ENCODE measurements around the gene NCAM2. TPM values are rescaled to one million over a fixed set of nuclear protein-coding genes. Genes with fewer than 3 reads are reported as not detected.
A peak's percentile ranks its signal among the peaks of the same experiment; 100 is the strongest.

Gene NCAM2
- total RNA-seq, 2 experiments from 2014 or later = not detected

DNA sequence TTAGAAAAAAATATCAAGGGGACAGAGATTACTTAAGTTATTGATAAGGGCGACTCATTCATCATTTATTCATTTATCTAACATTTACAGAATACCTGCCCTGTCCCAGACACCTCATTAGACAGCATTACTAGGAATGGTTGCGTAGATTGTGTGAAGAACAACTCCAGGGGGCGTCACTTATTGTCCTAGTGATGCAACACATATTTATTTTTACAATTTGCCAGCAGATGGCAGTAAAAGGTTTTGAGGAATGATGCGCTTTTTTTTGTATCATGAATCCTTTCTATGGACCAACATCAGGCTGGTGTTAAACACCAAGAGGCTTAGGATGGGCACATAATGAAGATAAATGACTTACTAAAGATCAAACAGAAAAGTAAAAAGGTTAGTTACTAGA is 5.5 kb downstream of the NCAM2 start:
- TF ChIP-seq, protein P1, sequence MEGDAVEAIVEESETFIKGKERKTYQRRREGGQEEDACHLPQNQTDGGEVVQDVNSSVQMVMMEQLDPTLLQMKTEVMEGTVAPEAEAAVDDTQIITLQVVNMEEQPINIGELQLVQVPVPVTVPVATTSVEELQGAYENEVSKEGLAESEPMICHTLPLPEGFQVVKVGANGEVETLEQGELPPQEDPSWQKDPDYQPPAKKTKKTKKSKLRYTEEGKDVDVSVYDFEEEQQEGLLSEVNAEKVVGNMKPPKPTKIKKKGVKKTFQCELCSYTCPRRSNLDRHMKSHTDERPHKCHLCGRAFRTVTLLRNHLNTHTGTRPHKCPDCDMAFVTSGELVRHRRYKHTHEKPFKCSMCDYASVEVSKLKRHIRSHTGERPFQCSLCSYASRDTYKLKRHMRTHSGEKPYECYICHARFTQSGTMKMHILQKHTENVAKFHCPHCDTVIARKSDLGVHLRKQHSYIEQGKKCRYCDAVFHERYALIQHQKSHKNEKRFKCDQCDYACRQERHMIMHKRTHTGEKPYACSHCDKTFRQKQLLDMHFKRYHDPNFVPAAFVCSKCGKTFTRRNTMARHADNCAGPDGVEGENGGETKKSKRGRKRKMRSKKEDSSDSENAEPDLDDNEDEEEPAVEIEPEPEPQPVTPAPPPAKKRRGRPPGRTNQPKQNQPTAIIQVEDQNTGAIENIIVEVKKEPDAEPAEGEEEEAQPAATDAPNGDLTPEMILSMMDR (IDR thresholded peaks at IDR 0.05) = peak; percentile 48
- ChIA-PET CTCF (interaction anchor here (1.1 to 1.3 kb wide), 2 partner anchors 15 to 41 kb away, joined by 3 read pairs; no protein-coding TSS in a partner anchor), POLR2A (no interaction called here)

DNA sequence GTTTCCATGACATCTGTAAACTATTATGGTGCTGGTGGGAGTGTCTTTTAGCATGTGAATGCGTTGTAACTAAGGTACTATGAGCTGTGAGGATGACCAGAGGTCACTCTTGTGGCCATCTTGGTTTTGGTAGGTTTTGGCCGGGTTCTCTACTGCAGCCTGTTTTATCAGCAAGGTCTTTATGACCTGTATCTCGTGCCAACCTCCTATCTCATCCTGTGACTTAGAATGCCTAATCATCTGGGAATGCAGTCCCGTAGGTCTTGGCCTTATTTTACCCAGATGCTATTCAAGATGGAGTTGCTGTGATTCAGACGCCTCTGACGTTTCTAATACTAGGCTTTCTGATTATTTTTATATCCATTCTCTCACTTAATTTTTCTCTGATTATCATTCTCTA is 9.4 kb downstream of the NCAM2 start:
- H3K27ac Mint-ChIP-seq = no peak overlapping the region
- no peaks in the 10 kb centered on the region for H3K4me1 Mint-ChIP-seq (ENCODE audit: low read depth)
- H3K36me3 Mint-ChIP-seq (ENCODE audit: low read depth) = no peaks in the 10 kb centered on the region
- intact Hi-C loops (cut with micrococcal nuclease) = no loop called here
- DNase-seq (no peak), ATAC-seq (no peak)
- no peaks in the 10 kb centered on the region for H3K9me3 Mint-ChIP-seq
- H3K27me3 Mint-ChIP-seq = no peaks in the 10 kb centered on the region
- CTCF ChIA-PET = no interaction called here
- no peak overlapping the region for H3K4me3 Mint-ChIP-seq
- TF ChIP-seq, protein P1 (IDR thresholded peaks at IDR 0.05) = no peak
- POLR2A ChIA-PET = no interaction called here

More for the DNA sequence above, 5.5 kb downstream of the NCAM2 start:
- peaks cover 4% of the 10 kb centered on the region for H3K4me1 Mint-ChIP-seq (ENCODE audit: low read depth)
- intact Hi-C loops (cut with micrococcal nuclease) = no loop called here
- no peaks in the 10 kb centered on the region for H3K9me3 Mint-ChIP-seq
- ATAC-seq = peak; percentile 24
- peaks cover 15% of the 10 kb centered on the region for H3K27me3 Mint-ChIP-seq
- H3K27ac Mint-ChIP-seq = no peak overlapping the region
- no peaks in the 10 kb centered on the region for H3K36me3 Mint-ChIP-seq (ENCODE audit: low read depth)
- DNase-seq = no peak
- no peak overlapping the region for H3K4me3 Mint-ChIP-seq

DNA sequence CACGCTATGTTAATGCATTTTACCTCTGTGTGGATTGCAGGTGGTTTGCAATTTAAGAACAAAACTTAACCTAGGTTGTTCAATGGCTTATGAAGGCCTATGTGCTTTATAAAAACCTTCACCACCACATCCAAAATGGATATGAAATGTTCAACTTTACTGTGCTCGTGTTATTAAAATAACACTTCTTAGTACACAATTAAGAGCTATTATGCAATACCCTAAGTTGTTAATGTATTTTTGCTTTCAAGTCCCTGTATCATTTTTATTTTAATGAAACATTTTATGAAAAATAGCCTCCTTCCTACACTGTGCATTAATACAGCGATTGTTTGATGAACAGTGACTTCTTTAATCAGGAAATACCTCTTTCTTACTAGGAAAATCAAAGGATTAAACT is 12.0 kb downstream of the NCAM2 start:
- Mint-ChIP-seq H3K4me3 (no peak overlapping the region), H3K36me3 (ENCODE audit: low read depth) (no peaks in the 10 kb centered on the region), H3K27me3 (no peaks in the 10 kb centered on the region), H3K27ac (no peak overlapping the region), H3K4me1 (ENCODE audit: low read depth) (no peaks in the 10 kb centered on the region), H3K9me3 (no peaks in the 10 kb centered on the region)
- intact Hi-C loops (cut with micrococcal nuclease) = no loop called here
- DNase-seq (no peak), ATAC-seq (no peak)
- ChIA-PET POLR2A (no interaction called here), CTCF (no interaction called here)
- TF ChIP-seq, protein P1 (IDR thresholded peaks at IDR 0.05) = no peak

DNA sequence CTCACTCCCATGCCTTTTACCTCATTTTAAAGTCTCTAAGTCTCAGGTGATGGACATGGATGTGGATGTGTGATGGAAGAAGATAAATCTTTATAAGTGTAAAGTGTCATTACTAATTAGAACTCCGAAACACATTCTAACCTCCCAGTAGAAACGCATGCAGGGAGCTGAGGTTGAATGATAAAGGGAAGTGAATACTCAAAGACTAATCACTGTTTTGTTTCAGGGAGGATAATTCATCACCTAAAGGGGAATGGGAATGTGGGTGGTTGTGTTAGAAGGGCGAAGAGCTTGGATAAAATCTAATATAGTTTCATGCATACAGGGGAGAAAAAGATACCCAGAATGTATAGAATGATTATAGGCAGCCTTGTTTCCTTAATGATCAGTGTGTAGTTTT is 12.5 kb downstream of the NCAM2 start:
- no peaks in the 10 kb centered on the region for H3K36me3 Mint-ChIP-seq (ENCODE audit: low read depth)
- intact Hi-C loops (cut with micrococcal nuclease) = no loop called here
- no peaks in the 10 kb centered on the region for H3K9me3 Mint-ChIP-seq
- ATAC-seq = no peak
- DNase-seq = no peak
- no peaks in the 10 kb centered on the region for H3K4me1 Mint-ChIP-seq (ENCODE audit: low read depth)
- H3K27me3 Mint-ChIP-seq = no peaks in the 10 kb centered on the region
- POLR2A ChIA-PET = no interaction called here
- no peak overlapping the region for H3K27ac Mint-ChIP-seq
- CTCF ChIA-PET = no interaction called here
- TF ChIP-seq, protein P1 (IDR thresholded peaks at IDR 0.05) = no peak
- H3K4me3 Mint-ChIP-seq = no peak overlapping the region

DNA sequence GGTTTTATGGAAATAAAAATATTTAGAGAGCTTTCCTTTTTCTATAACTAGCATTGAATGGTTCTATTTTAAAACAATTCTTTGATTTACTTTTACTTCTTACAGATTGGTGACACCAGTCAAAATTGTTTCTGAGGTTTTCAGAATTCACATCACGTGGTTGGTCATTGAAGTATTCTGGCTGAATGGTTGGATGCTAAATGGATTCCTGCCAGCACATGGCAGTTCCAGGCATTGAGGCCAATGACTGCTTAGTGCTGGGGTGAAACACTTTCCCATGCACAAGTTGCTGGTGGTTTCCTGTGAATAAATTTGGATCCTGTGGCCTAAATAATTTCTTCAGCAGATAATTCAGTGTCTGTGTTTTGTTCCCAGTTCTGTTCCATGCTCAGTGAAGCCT is 20.6 kb downstream of the NCAM2 start:
- DNase-seq (no peak), ATAC-seq (no peak)
- Mint-ChIP-seq H3K36me3 (ENCODE audit: low read depth) (no peaks in the 10 kb centered on the region), H3K27me3 (no peaks in the 10 kb centered on the region), H3K4me1 (ENCODE audit: low read depth) (no peaks in the 10 kb centered on the region), H3K9me3 (no peaks in the 10 kb centered on the region), H3K4me3 (no peak overlapping the region), H3K27ac (no peak overlapping the region)
- ChIA-PET POLR2A (no interaction called here), CTCF (interaction anchor here (1.0 kb wide), 1 partner anchor 14 kb away, joined by 3 read pairs; no protein-coding TSS in a partner anchor)
- intact Hi-C loops (cut with micrococcal nuclease) = no loop called here
- TF ChIP-seq, protein P1 (IDR thresholded peaks at IDR 0.05) = no peak

Data from activated CD8-positive, alpha-beta T cell treated with anti-CD3 and anti-CD28 coated beads for 36 hours (primary cell).